SK-N-SH treated with all-trans-retinoic acid at 6 μM for 48 hours (cell line): ENCODE data around the gene COL23A1.

Source experiments
- ARNTL ChIP-seq: fragments of 450-650 bp; formaldehyde crosslinking; IDR thresholded peaks from 2 replicates; pipeline ENCODE4 v1.5.0; 2020; ENCODE audit warnings: low read depth, mild to moderate bottlenecking, moderate library complexity, borderline replicate concordance
- CREB5 ChIP-seq: fragments of 250-450 bp; sonication (Bioruptor Pico); IDR thresholded peaks from 2 replicates; pipeline ENCODE4 v1.5.1; 2020; ENCODE audit warnings: low read depth, mild to moderate bottlenecking, moderate library complexity
- CSDC2 ChIP-seq: fragments of 250-450 bp; sonication (Bioruptor Pico); IDR thresholded peaks from 2 replicates; pipeline ENCODE4 v1.5.0; 2020; ENCODE audit warnings: mild to moderate bottlenecking, moderate library complexity
- ISL1 ChIP-seq: fragments of 250-450 bp; sonication (Bioruptor Pico); IDR thresholded peaks from 2 replicates; pipeline ENCODE4 v2.1.2; 2022; ENCODE audit warnings: mild to moderate bottlenecking, moderate library complexity
- OSR1 ChIP-seq: fragments of 250-450 bp; sonication (Bioruptor Pico); IDR thresholded peaks from 2 replicates; pipeline ENCODE4 v1.8.0; 2022; ENCODE audit warnings: moderate library complexity, mild to moderate bottlenecking, inconsistent platforms
- SNAI2 ChIP-seq: fragments of 250-450 bp; sonication (Bioruptor Pico); IDR thresholded peaks from 2 replicates; pipeline ENCODE4 v1.5.0; 2020; ENCODE audit warnings: mild to moderate bottlenecking, moderate library complexity
- TCF4 ChIP-seq: fragments of 250-450 bp; sonication (Bioruptor Pico); IDR thresholded peaks from 2 replicates; pipeline ENCODE4 v1.8.0; 2021; ENCODE audit warnings: mild to moderate bottlenecking, moderate library complexity, borderline replicate concordance
- ZFP3 ChIP-seq: fragments of 250-450 bp; sonication (Bioruptor Pico); IDR thresholded peaks from 2 replicates; pipeline ENCODE4 v1.5.0; 2020; ENCODE audit warnings: mild to moderate bottlenecking, moderate library complexity
- ZFP30 ChIP-seq: fragments of 450-650 bp; formaldehyde crosslinking; IDR thresholded peaks from 2 replicates; pipeline ENCODE4 v1.5.0; 2022; ENCODE audit warnings: mild to moderate bottlenecking, moderate library complexity
- ZNF565 ChIP-seq: fragments of 450-650 bp; formaldehyde crosslinking; conservative IDR thresholded peaks from 2 replicates; pipeline ENCODE4 v1.5.0; 2020; ENCODE audit warnings: low read depth, mild to moderate bottlenecking, moderate library complexity
- ZNF8 ChIP-seq: fragments of 450-650 bp; formaldehyde crosslinking; IDR thresholded peaks from 2 replicates; pipeline ENCODE4 v1.5.0; 2020; ENCODE audit warnings: mild to moderate bottlenecking, moderate library complexity
- TF ChIP-seq, protein P1 (sequence below): fragments of 250-450 bp; sonication (Bioruptor Pico); IDR thresholded peaks from 2 replicates; pipeline ENCODE4 v1.8.0; 2020; ENCODE audit warnings: mild to moderate bottlenecking, moderate library complexity, borderline replicate concordance
- TF ChIP-seq, protein P2 (sequence below): fragments of 250-450 bp; sonication (Bioruptor Pico); IDR thresholded peaks from 2 replicates; pipeline ENCODE4 v1.5.0; 2020; ENCODE audit warnings: mild to moderate bottlenecking, moderate library complexity

DNA sequence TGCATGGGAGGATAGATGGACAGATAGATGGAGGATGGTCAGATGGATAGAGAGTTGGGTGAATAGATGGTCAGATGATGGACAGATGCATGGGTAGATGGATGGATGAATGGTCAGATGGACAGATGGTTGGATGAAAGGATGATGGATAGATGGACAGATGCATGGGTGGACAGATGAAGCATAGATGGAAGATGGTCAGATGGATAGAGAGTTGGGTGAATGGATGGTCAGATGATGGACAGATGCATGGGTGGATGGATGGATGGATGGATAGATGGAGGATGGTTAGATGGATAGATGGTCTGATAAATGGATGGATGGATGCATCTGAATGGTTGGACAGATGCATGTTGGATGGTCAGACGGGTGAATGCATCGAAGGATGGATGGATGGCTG lies 70.4 kb downstream of the COL23A1 start:
- TF ChIP-seq, protein P1, sequence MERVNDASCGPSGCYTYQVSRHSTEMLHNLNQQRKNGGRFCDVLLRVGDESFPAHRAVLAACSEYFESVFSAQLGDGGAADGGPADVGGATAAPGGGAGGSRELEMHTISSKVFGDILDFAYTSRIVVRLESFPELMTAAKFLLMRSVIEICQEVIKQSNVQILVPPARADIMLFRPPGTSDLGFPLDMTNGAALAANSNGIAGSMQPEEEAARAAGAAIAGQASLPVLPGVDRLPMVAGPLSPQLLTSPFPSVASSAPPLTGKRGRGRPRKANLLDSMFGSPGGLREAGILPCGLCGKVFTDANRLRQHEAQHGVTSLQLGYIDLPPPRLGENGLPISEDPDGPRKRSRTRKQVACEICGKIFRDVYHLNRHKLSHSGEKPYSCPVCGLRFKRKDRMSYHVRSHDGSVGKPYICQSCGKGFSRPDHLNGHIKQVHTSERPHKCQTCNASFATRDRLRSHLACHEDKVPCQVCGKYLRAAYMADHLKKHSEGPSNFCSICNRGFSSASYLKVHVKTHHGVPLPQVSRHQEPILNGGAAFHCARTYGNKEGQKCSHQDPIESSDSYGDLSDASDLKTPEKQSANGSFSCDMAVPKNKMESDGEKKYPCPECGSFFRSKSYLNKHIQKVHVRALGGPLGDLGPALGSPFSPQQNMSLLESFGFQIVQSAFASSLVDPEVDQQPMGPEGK (CRISPR knock-in tag), result no peak
- TF ChIP-seq ZFP30 (CRISPR knock-in tag) (no peak), CSDC2 (CRISPR knock-in tag) (no peak), ISL1 (CRISPR knock-in tag) (no peak), ZFP3 (CRISPR knock-in tag) (no peak), ZNF8 (no peak), ARNTL (CRISPR knock-in tag) (no peak), CREB5 (CRISPR knock-in tag) (no peak), TCF4 (no peak), SNAI2 (no peak), ZNF565 (no peak), OSR1 (CRISPR knock-in tag) (no peak)
- TF ChIP-seq, protein P2, sequence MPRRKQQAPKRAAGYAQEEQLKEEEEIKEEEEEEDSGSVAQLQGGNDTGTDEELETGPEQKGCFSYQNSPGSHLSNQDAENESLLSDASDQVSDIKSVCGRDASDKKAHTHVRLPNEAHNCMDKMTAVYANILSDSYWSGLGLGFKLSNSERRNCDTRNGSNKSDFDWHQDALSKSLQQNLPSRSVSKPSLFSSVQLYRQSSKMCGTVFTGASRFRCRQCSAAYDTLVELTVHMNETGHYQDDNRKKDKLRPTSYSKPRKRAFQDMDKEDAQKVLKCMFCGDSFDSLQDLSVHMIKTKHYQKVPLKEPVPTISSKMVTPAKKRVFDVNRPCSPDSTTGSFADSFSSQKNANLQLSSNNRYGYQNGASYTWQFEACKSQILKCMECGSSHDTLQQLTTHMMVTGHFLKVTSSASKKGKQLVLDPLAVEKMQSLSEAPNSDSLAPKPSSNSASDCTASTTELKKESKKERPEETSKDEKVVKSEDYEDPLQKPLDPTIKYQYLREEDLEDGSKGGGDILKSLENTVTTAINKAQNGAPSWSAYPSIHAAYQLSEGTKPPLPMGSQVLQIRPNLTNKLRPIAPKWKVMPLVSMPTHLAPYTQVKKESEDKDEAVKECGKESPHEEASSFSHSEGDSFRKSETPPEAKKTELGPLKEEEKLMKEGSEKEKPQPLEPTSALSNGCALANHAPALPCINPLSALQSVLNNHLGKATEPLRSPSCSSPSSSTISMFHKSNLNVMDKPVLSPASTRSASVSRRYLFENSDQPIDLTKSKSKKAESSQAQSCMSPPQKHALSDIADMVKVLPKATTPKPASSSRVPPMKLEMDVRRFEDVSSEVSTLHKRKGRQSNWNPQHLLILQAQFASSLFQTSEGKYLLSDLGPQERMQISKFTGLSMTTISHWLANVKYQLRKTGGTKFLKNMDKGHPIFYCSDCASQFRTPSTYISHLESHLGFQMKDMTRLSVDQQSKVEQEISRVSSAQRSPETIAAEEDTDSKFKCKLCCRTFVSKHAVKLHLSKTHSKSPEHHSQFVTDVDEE, result no peak
